Erythroblast (primary cell): ENCODE measurements around the gene AHNAK2.
"Not testable (repeated sequence)": the region's sequence is repeated elsewhere in the genome, so short reads cannot be mapped to it uniquely, and the experiment has no call there.

ENCODE experiments used
- DNase-seq, 2 experiments: peaks; one replicate each; lab custom pipeline; 2025; lab: John Stamatoyannopoulos, UW
- GATA1 ChIP-seq: IDR thresholded peaks from 2 replicates; pipeline ENCODE4 v1.6.1; 2011; ENCODE audit warnings: low read depth, mild to moderate bottlenecking, control low read depth, low read length, moderate library complexity
- POLR2A ChIP-seq: IDR thresholded peaks from 2 replicates; pipeline ENCODE4 v1.6.1; 2011; ENCODE audit warnings: mild to moderate bottlenecking, low read length

AHNAK2 gene

GRCh38 chr14:104891664-104892530 is 86.3 kb downstream of the AHNAK2 start:
- TF ChIP-seq POLR2A (no peak), GATA1 (no peak)
- no peak for DNase-seq

DNA sequence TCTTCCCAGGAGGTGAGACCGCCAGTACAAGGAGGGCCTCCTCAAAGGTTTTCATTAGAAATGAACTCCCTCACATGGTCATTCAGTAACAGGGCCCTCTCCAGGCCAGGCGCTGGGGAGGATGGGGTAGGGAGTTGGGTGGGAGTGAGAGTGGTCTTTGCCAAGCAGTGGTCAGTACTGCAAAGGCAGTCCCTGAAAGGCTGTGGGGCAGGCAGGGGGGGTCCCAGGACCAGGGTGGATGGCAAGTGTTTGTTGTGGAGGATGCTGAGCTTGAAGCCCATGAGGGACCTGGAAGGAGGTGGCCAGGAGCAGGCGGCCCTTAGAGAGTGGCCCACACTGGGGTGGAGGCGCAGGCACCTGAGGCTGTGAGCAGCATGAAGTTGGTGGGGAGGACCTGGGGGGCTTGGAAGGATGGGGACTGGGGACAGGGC is 87.0 kb downstream of the AHNAK2 start:
- TF ChIP-seq POLR2A: no peak
- TF ChIP-seq GATA1: no peak
- DNase-seq: no peak

DNA sequence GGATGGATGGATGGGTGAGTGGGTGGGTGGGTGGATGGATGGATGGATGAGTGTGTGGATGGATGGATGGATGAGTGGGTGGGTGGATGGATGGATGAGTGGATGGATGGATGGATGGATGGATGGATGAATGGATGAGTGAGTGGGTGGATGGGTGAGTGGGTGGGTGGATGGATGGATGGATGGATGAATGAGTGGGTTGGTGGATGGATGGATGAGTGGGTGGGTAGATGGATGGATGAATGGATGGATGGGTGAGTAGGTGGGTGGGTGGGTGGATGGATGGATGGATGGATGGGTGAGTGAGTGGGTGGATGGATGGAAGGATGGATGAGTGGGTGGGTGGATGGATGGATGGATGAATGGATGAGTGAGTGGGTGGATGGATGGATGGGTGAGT is 87.9 kb downstream of the AHNAK2 start:
- not testable (repeated sequence) for DNase-seq

GRCh38 chr14:104889375-104889757 is 88.8 kb downstream of the AHNAK2 start:
- no peak for DNase-seq
- no peak for TF ChIP-seq GATA1
- no peak for TF ChIP-seq POLR2A

DNA sequence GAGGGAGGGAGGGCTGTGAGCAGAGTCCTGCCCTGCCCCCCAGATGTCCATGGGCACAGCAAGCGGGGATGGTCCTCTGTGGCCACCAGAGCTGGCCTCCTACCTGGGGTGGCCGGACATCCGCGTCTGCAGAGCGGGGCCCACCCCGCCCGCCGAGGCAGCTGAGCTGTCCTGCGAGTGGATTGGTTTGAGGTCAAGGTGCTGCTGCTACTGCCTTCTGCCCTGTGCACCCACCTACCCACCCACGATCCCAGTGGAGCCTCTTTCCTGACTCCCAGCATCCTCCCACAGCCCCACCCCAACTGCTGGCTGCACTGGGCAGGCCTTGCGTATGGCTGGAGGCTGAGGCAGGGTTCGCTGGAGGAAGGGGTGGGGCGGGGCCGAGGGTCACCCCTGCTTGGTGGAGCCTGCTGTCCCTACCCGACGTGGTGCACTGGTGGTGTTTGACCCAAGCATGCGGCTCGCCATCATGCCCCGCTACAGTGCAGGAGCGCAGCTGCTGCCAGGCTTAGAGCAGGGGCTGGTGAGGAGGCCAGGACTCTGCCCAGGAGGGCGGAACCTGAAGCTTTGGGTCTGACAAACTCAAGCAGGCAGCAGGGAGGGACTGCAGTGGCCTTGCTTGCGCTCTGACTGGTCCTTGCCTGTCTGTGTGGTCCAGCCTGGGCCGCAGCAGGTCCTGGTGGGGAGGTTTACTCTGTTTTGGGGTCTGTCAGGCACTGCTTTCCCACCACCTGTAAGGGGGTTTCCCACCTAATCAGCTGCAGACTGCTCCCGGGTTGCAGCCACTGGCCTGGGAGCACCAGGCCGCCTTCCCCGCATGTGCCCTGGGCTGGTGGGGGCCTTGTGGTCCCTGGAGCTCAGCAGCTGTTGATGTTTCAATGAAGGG is 89.4 kb downstream of the AHNAK2 start:
- TF ChIP-seq POLR2A (no peak), GATA1 (no peak)
- no peak for DNase-seq

DNA sequence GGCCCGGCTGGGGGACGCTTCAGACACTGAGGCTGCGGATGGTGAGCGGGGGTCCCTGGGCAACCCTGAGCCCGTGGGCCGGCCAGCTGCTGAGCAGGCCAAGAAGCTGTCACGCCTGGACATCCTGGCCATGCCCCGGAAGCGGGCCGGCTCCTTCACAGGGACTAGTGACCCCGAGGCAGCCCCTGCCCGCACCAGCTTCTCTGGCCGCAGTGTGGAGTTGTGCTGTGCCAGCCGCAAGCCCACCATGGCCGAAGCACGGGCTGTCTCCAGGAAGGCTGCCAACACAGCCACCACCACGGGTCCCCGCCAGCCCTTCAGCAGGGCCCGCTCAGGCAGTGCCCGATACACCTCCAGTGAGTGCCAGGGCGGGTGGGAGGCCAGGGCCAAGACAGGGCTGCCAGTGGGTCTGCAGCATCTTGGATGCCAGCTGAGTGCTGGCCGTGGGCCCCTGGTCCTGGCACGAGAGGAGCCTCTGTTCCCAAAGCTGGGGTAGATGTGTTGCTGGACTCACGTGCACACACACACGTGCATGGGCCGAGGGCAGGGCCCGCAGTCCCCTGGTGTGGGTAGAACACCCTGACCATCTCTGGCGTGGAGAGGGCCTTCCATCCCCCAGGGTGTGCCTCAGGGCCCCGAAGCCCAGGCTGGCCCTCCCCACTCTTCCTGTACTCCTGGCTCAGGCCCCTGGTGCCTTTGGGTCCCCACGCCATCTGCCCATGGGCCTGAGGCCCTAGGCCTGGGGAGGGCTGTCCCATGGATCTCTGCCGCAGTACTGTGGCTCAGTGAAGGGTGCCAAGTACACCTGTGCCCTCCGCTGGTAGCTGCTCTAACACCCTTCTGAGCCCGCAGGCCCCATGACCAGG is 90.3 kb downstream of the AHNAK2 start:
- no peak for DNase-seq
- TF ChIP-seq POLR2A (no peak), GATA1 (no peak)
